WTC11 (cell line): ENCODE data around the gene APOBEC2. TPM values are rescaled to one million over a fixed set of nuclear protein-coding genes. Genes with fewer than 3 reads are reported as not detected.

ENCODE experiments used
- ATAC-seq: fragments of 200-7000 bp; cut with Tn5 transposase; 2 replicates; pipeline ENCODE4 v1.10.0; 2021; ENCODE audit warnings: mild to moderate bottlenecking, moderate library complexity
- CTCF ChIA-PET: fragments of 300-600 bp; sonication (Branson Sonifier 250); formaldehyde crosslinking; loops from one replicate; lab custom pipeline; 2021; ENCODE audit warnings: antibody characterized with exemption; lab: Charles Lee
- POLR2A ChIA-PET: fragments of 350-600 bp; sonication (Branson Sonifier 250); formaldehyde crosslinking; loops from one replicate; lab custom pipeline; 2021; ENCODE audit warnings: antibody characterized with exemption; lab: Charles Lee
- DNase-seq: peaks from one replicate; pipeline ENCODE4 v3.0.0; 2021; ENCODE audit warnings: low spot score
- H3K27ac Mint-ChIP-seq: 2 replicates; pipeline ENCODE4 v1.8.0; 2021; ENCODE audit warnings: mixed read lengths
- H3K27me3 Mint-ChIP-seq: 2 replicates; pipeline ENCODE4 v1.8.0; 2021; ENCODE audit warnings: low read depth, mild to moderate bottlenecking, moderate library complexity, mixed read lengths
- H3K36me3 Mint-ChIP-seq: 2 replicates; pipeline ENCODE4 v1.8.0; 2021; ENCODE audit warnings: mixed read lengths
- H3K4me1 Mint-ChIP-seq: 2 replicates; pipeline ENCODE4 v1.8.0; 2022; ENCODE audit warnings: mixed read lengths
- H3K4me3 Mint-ChIP-seq: 2 replicates; pipeline ENCODE4 v1.8.0; 2021; ENCODE audit warnings: mild to moderate bottlenecking, moderate library complexity, mixed read lengths
- H3K9me3 Mint-ChIP-seq: 2 replicates; pipeline ENCODE4 v1.8.0; 2021; ENCODE audit warnings: mixed read lengths
- AFF4 ChIP-seq: sonication (generic); formaldehyde crosslinking; IDR thresholded peaks from 2 replicates; pipeline ENCODE4 v1.8.1; 2023; ENCODE audit warnings: mild to moderate bottlenecking, missing genetic modification reagents, borderline replicate concordance
- ARID4B ChIP-seq: sonication (generic); formaldehyde crosslinking; IDR thresholded peaks from 2 replicates; pipeline ENCODE4 v1.8.0; 2023; ENCODE audit warnings: missing genetic modification reagents, mild to moderate bottlenecking, borderline replicate concordance
- CBFB ChIP-seq: sonication (generic); formaldehyde crosslinking; IDR thresholded peaks from 2 replicates; pipeline ENCODE4 v1.8.1; 2022; ENCODE audit warnings: mild to moderate bottlenecking, low read depth, missing genetic modification reagents
- CDX4 ChIP-seq: fragments of 250-450 bp; sonication (Bioruptor Pico); IDR thresholded peaks from 2 replicates; pipeline ENCODE4 v1.9.0; 2021; ENCODE audit warnings: moderate library complexity, mild to moderate bottlenecking, inconsistent platforms, borderline replicate concordance
- CTCF ChIP-seq: fragments of 200-600 bp; IDR thresholded peaks from 2 replicates; pipeline ENCODE4 v1.8.0; 2022; ENCODE audit warnings: antibody characterized with exemption
- E2F5 ChIP-seq: sonication (generic); formaldehyde crosslinking; IDR thresholded peaks from 2 replicates; pipeline ENCODE4 v1.8.1; 2022; ENCODE audit warnings: mild to moderate bottlenecking, moderate library complexity, missing genetic modification reagents
- FOXJ3 ChIP-seq: sonication (generic); formaldehyde crosslinking; IDR thresholded peaks from 2 replicates; pipeline ENCODE4 v1.9.0; 2021; ENCODE audit warnings: missing genetic modification reagents, mild to moderate bottlenecking, borderline replicate concordance
- FOXK1 ChIP-seq: sonication (generic); formaldehyde crosslinking; IDR thresholded peaks from 2 replicates; pipeline ENCODE4 v1.8.0; 2022; ENCODE audit warnings: mild to moderate bottlenecking, moderate library complexity, missing genetic modification reagents
- GRHL2 ChIP-seq: fragments of 250-450 bp; sonication (Bioruptor Pico); IDR thresholded peaks from 2 replicates; pipeline ENCODE4 v1.8.0; 2022; ENCODE audit warnings: mild to moderate bottlenecking, moderate library complexity; ENCODE audit not compliant: insufficient replicate concordance, severe bottlenecking
- IRF2 ChIP-seq: sonication (generic); formaldehyde crosslinking; IDR thresholded peaks from 2 replicates; pipeline ENCODE4 v1.8.0; 2022; ENCODE audit warnings: low read depth, missing genetic modification reagents, borderline replicate concordance
- MXD4 ChIP-seq: fragments of 250-450 bp; sonication (Bioruptor Pico); IDR thresholded peaks from 2 replicates; pipeline ENCODE4 v1.8.0; 2021; ENCODE audit warnings: mild to moderate bottlenecking, moderate library complexity, borderline replicate concordance
- NFYB ChIP-seq: sonication (generic); formaldehyde crosslinking; conservative IDR thresholded peaks from 2 replicates; pipeline ENCODE4 v1.8.0; 2022; ENCODE audit warnings: low read depth, missing genetic modification reagents
- NR3C1 ChIP-seq: sonication (generic); formaldehyde crosslinking; conservative IDR thresholded peaks from 2 replicates; pipeline ENCODE4 v1.8.1; 2023; ENCODE audit warnings: low read depth, mild to moderate bottlenecking, missing genetic modification reagents
- PREB ChIP-seq: sonication (generic); formaldehyde crosslinking; IDR thresholded peaks from 2 replicates; pipeline ENCODE4 v1.8.1; 2022; ENCODE audit warnings: mild to moderate bottlenecking, missing genetic modification reagents, moderate library complexity, borderline replicate concordance
- TEAD4 ChIP-seq: sonication (generic); formaldehyde crosslinking; IDR thresholded peaks from 2 replicates; pipeline ENCODE4 v1.8.0; 2022; ENCODE audit warnings: mild to moderate bottlenecking, missing genetic modification reagents
- TP53 ChIP-seq: sonication (generic); formaldehyde crosslinking; IDR thresholded peaks from 2 replicates; pipeline ENCODE4 v1.8.1; 2023; ENCODE audit warnings: mild to moderate bottlenecking, missing genetic modification reagents
- ZNF263 ChIP-seq: sonication (generic); formaldehyde crosslinking; IDR thresholded peaks from 2 replicates; pipeline ENCODE4 v1.8.1; 2022; ENCODE audit warnings: low read depth, mild to moderate bottlenecking, moderate library complexity, missing genetic modification reagents
- ZNF281 ChIP-seq: sonication (generic); formaldehyde crosslinking; IDR thresholded peaks from 2 replicates; pipeline ENCODE4 v1.8.0; 2023; ENCODE audit warnings: mild to moderate bottlenecking, missing genetic modification reagents
- ZNF317 ChIP-seq: sonication (generic); formaldehyde crosslinking; IDR thresholded peaks from 2 replicates; pipeline ENCODE4 v1.8.1; 2023; ENCODE audit warnings: low read depth, mild to moderate bottlenecking, moderate library complexity, missing genetic modification reagents, borderline replicate concordance
- total RNA-seq: library from RNA; stranded (reverse); gene quantifications from 3 replicates; pipeline ENCODE4 v1.2.3, GENCODE V29; 2021

The APOBEC2 gene
- total RNA-seq, 1 experiment from 2014 or later, result not detected

- Mint-ChIP-seq H3K27ac (no peak overlapping the region), H3K36me3 (peaks cover 38% of the 10 kb centered on the region), H3K9me3 (no peaks in the 10 kb centered on the region), H3K27me3 (no peaks in the 10 kb centered on the region), H3K4me3 (no peak overlapping the region), H3K4me1 (peaks cover 28% of the 10 kb centered on the region)
- ATAC-seq (no peak), DNase-seq (no peak)
- ChIA-PET POLR2A (no interaction called here), CTCF (no interaction called here)
- no peak for TF ChIP-seq FOXK1
- TF ChIP-seq ARID4B, result no peak
- no peak for TF ChIP-seq NR3C1
- TF ChIP-seq PREB (CRISPR knock-in tag), result no peak
Measured at GRCh38 chr6:41077536-41077935, 24.5 kb downstream of the APOBEC2 start.

- DNase-seq (no peak), ATAC-seq (no peak)
- Mint-ChIP-seq H3K27me3 (no peaks in the 10 kb centered on the region), H3K4me3 (no peak overlapping the region), H3K9me3 (no peaks in the 10 kb centered on the region), H3K4me1 (peaks cover 28% of the 10 kb centered on the region), H3K27ac (no peak overlapping the region), H3K36me3 (peaks cover 43% of the 10 kb centered on the region)
- CTCF ChIA-PET, result no interaction called here
- POLR2A ChIA-PET, result no interaction called here
- no peak for TF ChIP-seq E2F5 (CRISPR knock-in tag)
- no peak for TF ChIP-seq TP53 (CRISPR knock-in tag)
- no peak for TF ChIP-seq FOXJ3 (CRISPR knock-in tag)
- TF ChIP-seq IRF2, result no peak
- no peak for TF ChIP-seq NFYB
- no peak for TF ChIP-seq CBFB
- TF ChIP-seq AFF4, result no peak
- no peak for TF ChIP-seq MXD4 (CRISPR knock-in tag)
- TF ChIP-seq ZNF263 (CRISPR knock-in tag), result no peak
- TF ChIP-seq GRHL2 (CRISPR knock-in tag), result no peak
- TF ChIP-seq CDX4 (CRISPR knock-in tag), result no peak
- TF ChIP-seq NR3C1, result no peak
- TF ChIP-seq ZNF281 (CRISPR knock-in tag), result no peak
- TF ChIP-seq CTCF, result no peak
- no peak for TF ChIP-seq ZNF317
- no peak for TF ChIP-seq TEAD4
Measured at GRCh38 chr6:41078101-41078500, 25.1 kb downstream of the APOBEC2 start.
